IMR-90 (cell line): ENCODE measurements around the gene SEMA3C. TPM values are rescaled to one million over a fixed set of nuclear protein-coding genes. Genes with fewer than 3 reads are reported as not detected.

Source experiments
- ATAC-seq: fragments of 200-7000 bp; cut with Tn5 transposase; 2 replicates; pipeline ENCODE4 v1.9.1; 2020; ENCODE audit warnings: low read depth, mild to moderate bottlenecking, moderate library complexity
- BruUV-seq: library from RNA; stranded (reverse); fragments of 400-500 nt; replicated peaks from 2 replicates; lab custom pipeline; 2021; lab: Mats Ljungman, UMichigan
- CTCF ChIA-PET: fragments of 300-600 bp; formaldehyde crosslinking; extraction: SDS; loops from one replicate; lab custom pipeline; 2021; ENCODE audit warnings: antibody characterized with exemption; lab: Yijun Ruan, JAX
- POLR2A ChIA-PET: fragments of 300-600 bp; sonication (Branson Sonifier 250); formaldehyde crosslinking; loops from one replicate; lab custom pipeline; 2022; ENCODE audit warnings: antibody characterized with exemption; ENCODE audit not compliant: unreplicated experiment; lab: Charles Lee
- DNase-seq: peaks from one replicate; pipeline ENCODE4 v3.0.0; 2013
- H2AFZ ChIP-seq: replicated peaks from 2 replicates; pipeline ENCODE3; 2013; ENCODE audit warnings: low read length, mild to moderate bottlenecking; ENCODE audit not compliant: poor library complexity
- H2AK5ac ChIP-seq: 2 replicates; pipeline ENCODE4 v1.6.1; 2013; ENCODE audit warnings: low read depth, low read length, inconsistent platforms
- H2AK9ac ChIP-seq: replicated peaks from 2 replicates; pipeline ENCODE3; 2013; ENCODE audit warnings: mild to moderate bottlenecking, low read depth, low read length, moderate library complexity; ENCODE audit not compliant: poor library complexity
- H2BK120ac ChIP-seq: 2 replicates; pipeline ENCODE4 v1.6.1; 2013; ENCODE audit warnings: low read depth, low read length, inconsistent platforms
- H2BK15ac ChIP-seq: 3 replicates; pipeline ENCODE4 v1.6.1; 2013; ENCODE audit warnings: low read depth, low read length, inconsistent platforms
- H2BK20ac ChIP-seq: 2 replicates; pipeline ENCODE4 v1.6.1; 2013; ENCODE audit warnings: low read depth, mild to moderate bottlenecking, inconsistent platforms, low read length, moderate library complexity
- H2BK5ac ChIP-seq: 2 replicates; pipeline ENCODE4 v1.6.1; 2013; ENCODE audit warnings: mild to moderate bottlenecking, low read depth, low read length, inconsistent platforms; ENCODE audit not compliant: poor library complexity, severe bottlenecking
- H3K14ac ChIP-seq: replicated peaks from 2 replicates; pipeline ENCODE4 v1.6.1; 2013; ENCODE audit warnings: low read depth, low read length, inconsistent platforms
- H3K18ac ChIP-seq: 2 replicates; pipeline ENCODE4 v1.6.1; 2013; ENCODE audit warnings: low read depth, low read length, control low read depth
- H3K23ac ChIP-seq: 2 replicates; pipeline ENCODE4 v1.6.1; 2013; ENCODE audit warnings: low read depth, low read length, inconsistent platforms
- H3K27ac ChIP-seq: 2 replicates; pipeline ENCODE4 v1.5.1; 2013; ENCODE audit warnings: mild to moderate bottlenecking, control low read depth, low read length; ENCODE audit not compliant: insufficient read depth
- H3K27me3 ChIP-seq: 2 replicates; pipeline ENCODE4 v1.6.1; 2013; ENCODE audit warnings: low read length; ENCODE audit not compliant: control insufficient read depth, insufficient read depth
- H3K36me3 ChIP-seq: 2 replicates; pipeline ENCODE4 v1.6.1; 2013; ENCODE audit warnings: low read length, mixed read lengths; ENCODE audit not compliant: control insufficient read depth, insufficient read depth
- H3K4ac ChIP-seq: 2 replicates; pipeline ENCODE4 v1.6.1; 2013; ENCODE audit warnings: low read depth, low read length, inconsistent platforms
- H3K4me1 ChIP-seq: 2 replicates; pipeline ENCODE4 v1.6.1; 2013; ENCODE audit warnings: low read length, mixed read lengths; ENCODE audit not compliant: control insufficient read depth, insufficient read depth
- H3K4me2 ChIP-seq: 2 replicates; pipeline ENCODE4 v1.6.1; 2013; ENCODE audit warnings: low read depth, mild to moderate bottlenecking, control low read depth, low read length, moderate library complexity
- H3K4me3 ChIP-seq: 2 replicates; pipeline ENCODE4 v1.5.1; 2013; ENCODE audit warnings: low read depth, mild to moderate bottlenecking, control low read depth, low read length, moderate library complexity; ENCODE audit not compliant: insufficient read depth
- H3K56ac ChIP-seq: 2 replicates; pipeline ENCODE4 v1.6.1; 2013; ENCODE audit warnings: low read length, inconsistent platforms; ENCODE audit not compliant: insufficient read depth; ENCODE audit errors: extremely low read depth
- H3K79me1 ChIP-seq, 2 experiments: 2 replicates each; pipeline ENCODE4 v1.6.1; 2013; ENCODE audit warnings: low read length in 2 of 2, inconsistent platforms in 1 of 2, low read depth in 1 of 2
- H3K9ac ChIP-seq: 2 replicates; pipeline ENCODE4 v1.6.1; 2013; ENCODE audit warnings: low read depth, low read length, control low read depth
- H3K9me1 ChIP-seq: 2 replicates; pipeline ENCODE4 v1.6.1; 2013; ENCODE audit warnings: low read length, inconsistent platforms; ENCODE audit not compliant: insufficient read depth
- H3K9me3 ChIP-seq: 2 replicates; pipeline ENCODE4 v1.6.1; 2013; ENCODE audit warnings: low read length; ENCODE audit not compliant: control insufficient read depth, insufficient read depth
- H4K20me1 ChIP-seq: 2 replicates; pipeline ENCODE4 v1.6.1; 2013; ENCODE audit warnings: low read length, inconsistent platforms; ENCODE audit not compliant: insufficient read depth
- H4K5ac ChIP-seq: 2 replicates; pipeline ENCODE4 v1.6.1; 2013; ENCODE audit warnings: mild to moderate bottlenecking, low read depth, low read length, control low read depth
- H4K8ac ChIP-seq, 2 experiments: 2 replicates each; pipeline ENCODE4 v1.6.1; 2013; ENCODE audit warnings: low read depth in 2 of 2, low read length in 2 of 2, control low read depth in 1 of 2, inconsistent platforms in 1 of 2
- H4K91ac ChIP-seq: 2 replicates; pipeline ENCODE4 v1.6.1; 2013; ENCODE audit warnings: low read depth, low read length, inconsistent platforms; ENCODE audit not compliant: insufficient read depth
- CEBPB ChIP-seq: IDR thresholded peaks from 2 replicates; pipeline ENCODE4 v1.6.1; 2012; ENCODE audit warnings: low read depth, low read length, improper control_type of control experiment
- CHD1 ChIP-seq: IDR thresholded peaks from 2 replicates; pipeline ENCODE4 v1.6.1; 2012; ENCODE audit warnings: low read depth, low read length, improper control_type of control experiment
- FOS ChIP-seq: fragments of 150-350 bp; IDR thresholded peaks from 2 replicates; pipeline ENCODE4 v1.6.1; 2016; ENCODE audit warnings: low read depth, low read length
- MAZ ChIP-seq: IDR thresholded peaks from 2 replicates; pipeline ENCODE4 v1.6.1; 2012; ENCODE audit warnings: low read depth, mild to moderate bottlenecking, low read length, improper control_type of control experiment, moderate library complexity, borderline replicate concordance
- MXI1 ChIP-seq: IDR thresholded peaks from 2 replicates; pipeline ENCODE4 v1.6.1; 2012; ENCODE audit warnings: low read depth, mild to moderate bottlenecking, low read length, moderate library complexity, borderline replicate concordance
- POLR2A ChIP-seq: IDR thresholded peaks from 2 replicates; pipeline ENCODE4 v1.6.1; 2012; ENCODE audit warnings: mild to moderate bottlenecking, low read depth, low read length
- RAD21 ChIP-seq: IDR thresholded peaks from 2 replicates; pipeline ENCODE4 v1.6.1; 2012; ENCODE audit warnings: low read length, improper control_type of control experiment
- RFX5 ChIP-seq: IDR thresholded peaks from 2 replicates; pipeline ENCODE4 v1.8.0; 2012; ENCODE audit warnings: low read depth, mild to moderate bottlenecking, low read length, moderate library complexity
- SMC3 ChIP-seq: fragments of 150-350 bp; IDR thresholded peaks from 2 replicates; pipeline ENCODE4 v1.6.1; 2016; ENCODE audit warnings: low read depth, mild to moderate bottlenecking, antibody characterized with exemption, low read length, moderate library complexity
- WGBS, 2 experiments: methylation state at CpG; one replicate each; pipeline versions ENCODE4 v1.1.5 to v1.1.7; 2013; ENCODE audit warnings: missing lambda C conversion rate in 2 of 2; ENCODE audit not compliant: insufficient read length in 1 of 2; ENCODE audit errors: extremely low coverage in 2 of 2; 5-methylcytosine and 5-hydroxymethylcytosine counted together
- dilution Hi-C: fragments of 300-500 bp; cut with HindIII; formaldehyde crosslinking; loops from one replicate; pipeline ENCODE4 v1.14.3; 2018; ENCODE audit warnings: low sequenced_read_pairs; ENCODE audit not compliant: unreplicated experiment
- in situ Hi-C: fragments of 300-500 bp; cut with MboI; formaldehyde crosslinking; loops from 3 replicates; pipeline ENCODE4 v1.14.3; 2019; ENCODE audit warnings: low sequenced_read_pairs, inconsistent platforms, mixed read lengths
- intact Hi-C: fragments of 100-400 bp; cut with micrococcal nuclease; formaldehyde crosslinking; loops from 2 replicates; pipeline ENCODE4 v1.10.0; 2022
- polyA plus RNA-seq, 3 experiments: library from polyadenylated mRNA; depleted of rRNA; stranded (reverse); fragments of >200 nt; gene quantifications; 2 replicates each; pipeline ENCODE4 v1.2.3, GENCODE V29; 2012; ENCODE audit warnings: low replicate concordance in 1 of 3
- total RNA-seq: library from RNA; depleted of rRNA; stranded (reverse); fragments of >200 nt; gene quantifications from 2 replicates; pipeline ENCODE4 v1.2.3, GENCODE V29; 2012
- TF ChIP-seq, protein P1 (sequence below): conservative IDR thresholded peaks from 2 replicates; pipeline ENCODE4 v1.5.1; 2012; ENCODE audit warnings: mild to moderate bottlenecking, low read depth, low read length, improper control_type of control experiment
- TF ChIP-seq, protein P2 (sequence below): fragments of 150-350 bp; IDR thresholded peaks from 2 replicates; pipeline ENCODE4 v1.6.1; 2016; ENCODE audit warnings: low read depth, mild to moderate bottlenecking, low read length, moderate library complexity, borderline replicate concordance
- TF ChIP-seq, protein P3 (sequence below): fragments of 150-350 bp; IDR thresholded peaks from 2 replicates; pipeline ENCODE4 v1.6.1; 2017; ENCODE audit warnings: mild to moderate bottlenecking, antibody characterized with exemption, low read length, low read depth

Gene SEMA3C
- total and polyA plus RNA-seq, 2 of the 4 experiments (the other 2 are of a cell fraction), result 21.2 to 97.1 TPM

- WGBS, 2 experiments, result no CpG with 5 or more reads among the region's 4 CpGs
- CTCF ChIA-PET, result no interaction called here
These were observed 4.4 kb upstream of the SEMA3C start for GRCh38 chr7:80923211-80923612.

More at GRCh38 chr7:80923211-80923612, 4.4 kb upstream of the SEMA3C start:
- no peak overlapping the region for H2AK5ac ChIP-seq
- H3K4me2 ChIP-seq, result no peak overlapping the region
- H2BK120ac ChIP-seq, result no peak overlapping the region
- H2AFZ ChIP-seq, result no peak overlapping the region
- H3K18ac ChIP-seq, result no peak overlapping the region
- TF ChIP-seq, protein P1, sequence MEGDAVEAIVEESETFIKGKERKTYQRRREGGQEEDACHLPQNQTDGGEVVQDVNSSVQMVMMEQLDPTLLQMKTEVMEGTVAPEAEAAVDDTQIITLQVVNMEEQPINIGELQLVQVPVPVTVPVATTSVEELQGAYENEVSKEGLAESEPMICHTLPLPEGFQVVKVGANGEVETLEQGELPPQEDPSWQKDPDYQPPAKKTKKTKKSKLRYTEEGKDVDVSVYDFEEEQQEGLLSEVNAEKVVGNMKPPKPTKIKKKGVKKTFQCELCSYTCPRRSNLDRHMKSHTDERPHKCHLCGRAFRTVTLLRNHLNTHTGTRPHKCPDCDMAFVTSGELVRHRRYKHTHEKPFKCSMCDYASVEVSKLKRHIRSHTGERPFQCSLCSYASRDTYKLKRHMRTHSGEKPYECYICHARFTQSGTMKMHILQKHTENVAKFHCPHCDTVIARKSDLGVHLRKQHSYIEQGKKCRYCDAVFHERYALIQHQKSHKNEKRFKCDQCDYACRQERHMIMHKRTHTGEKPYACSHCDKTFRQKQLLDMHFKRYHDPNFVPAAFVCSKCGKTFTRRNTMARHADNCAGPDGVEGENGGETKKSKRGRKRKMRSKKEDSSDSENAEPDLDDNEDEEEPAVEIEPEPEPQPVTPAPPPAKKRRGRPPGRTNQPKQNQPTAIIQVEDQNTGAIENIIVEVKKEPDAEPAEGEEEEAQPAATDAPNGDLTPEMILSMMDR, result no peak
- TF ChIP-seq CEBPB, result no peak
- TF ChIP-seq MXI1, result no peak
- TF ChIP-seq, protein P2, sequence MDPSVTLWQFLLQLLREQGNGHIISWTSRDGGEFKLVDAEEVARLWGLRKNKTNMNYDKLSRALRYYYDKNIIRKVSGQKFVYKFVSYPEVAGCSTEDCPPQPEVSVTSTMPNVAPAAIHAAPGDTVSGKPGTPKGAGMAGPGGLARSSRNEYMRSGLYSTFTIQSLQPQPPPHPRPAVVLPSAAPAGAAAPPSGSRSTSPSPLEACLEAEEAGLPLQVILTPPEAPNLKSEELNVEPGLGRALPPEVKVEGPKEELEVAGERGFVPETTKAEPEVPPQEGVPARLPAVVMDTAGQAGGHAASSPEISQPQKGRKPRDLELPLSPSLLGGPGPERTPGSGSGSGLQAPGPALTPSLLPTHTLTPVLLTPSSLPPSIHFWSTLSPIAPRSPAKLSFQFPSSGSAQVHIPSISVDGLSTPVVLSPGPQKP, result no peak
- TF ChIP-seq FOS, result no peak
- TF ChIP-seq, protein P3, sequence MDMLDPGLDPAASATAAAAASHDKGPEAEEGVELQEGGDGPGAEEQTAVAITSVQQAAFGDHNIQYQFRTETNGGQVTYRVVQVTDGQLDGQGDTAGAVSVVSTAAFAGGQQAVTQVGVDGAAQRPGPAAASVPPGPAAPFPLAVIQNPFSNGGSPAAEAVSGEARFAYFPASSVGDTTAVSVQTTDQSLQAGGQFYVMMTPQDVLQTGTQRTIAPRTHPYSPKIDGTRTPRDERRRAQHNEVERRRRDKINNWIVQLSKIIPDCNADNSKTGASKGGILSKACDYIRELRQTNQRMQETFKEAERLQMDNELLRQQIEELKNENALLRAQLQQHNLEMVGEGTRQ, result no peak
- no peak for TF ChIP-seq SMC3
- TF ChIP-seq POLR2A, result no peak
- TF ChIP-seq MAZ, result no peak
- TF ChIP-seq RFX5, result no peak
- TF ChIP-seq CHD1, result no peak
- TF ChIP-seq RAD21, result no peak
- no peak overlapping the region for H3K14ac ChIP-seq
- BruUV-seq, result no TSS peak
- no peaks in the 10 kb centered on the region for H4K20me1 ChIP-seq
- in situ Hi-C loops (no loop called here), dilution Hi-C loops (no loop called here), intact Hi-C loops (no loop called here)
- 0 out of 3 replicates have a peak overlapping the region, but pooled peaks have one; percentile 21 for H2BK15ac ChIP-seq
- no peaks in the 10 kb centered on the region for H3K9me1 ChIP-seq
- H3K56ac ChIP-seq, result no peak overlapping the region
- no peak overlapping the region for H3K9ac ChIP-seq
- no peak overlapping the region for H2BK5ac ChIP-seq
- H3K27me3 ChIP-seq, result no peaks in the 10 kb centered on the region
- no peaks in the 10 kb centered on the region for H3K9me3 ChIP-seq
- no peak overlapping the region for H2AK9ac ChIP-seq
- no peak overlapping the region for H4K5ac ChIP-seq
- H3K79me1 ChIP-seq, result peaks cover 0 to 5% of the 10 kb centered on the region in 2 experiments; a peak in 2 of 4 replicates
- no peaks in the 10 kb centered on the region for H3K36me3 ChIP-seq
- no peak overlapping the region for H3K27ac ChIP-seq
- DNase-seq (no peak), ATAC-seq (no peak)
- no peak overlapping the region for H4K8ac ChIP-seq
- H4K91ac ChIP-seq, result no peak overlapping the region
- no peak overlapping the region for H3K23ac ChIP-seq
- POLR2A ChIA-PET, result no interaction called here
- H3K4me1 ChIP-seq, result peaks cover 1% of the 10 kb centered on the region; the same call in 1 of the 2 replicates
- H3K4me3 ChIP-seq, result no peak overlapping the region
- H2BK20ac ChIP-seq, result peak overlapping the region; percentile 1; the same call in 1 of the 2 replicates
- no peak overlapping the region for H3K4ac ChIP-seq
